Central memory CD8-positive, alpha-beta T cell (primary cell): ENCODE data around the gene PANX2.

ENCODE experiments used
- ATAC-seq: fragments of 150-1000 bp; cut with Tn5 transposase; replicated peaks from 2 replicates; pipeline ENCODE4 v1.10.0; 2022; ENCODE audit warnings: mild to moderate bottlenecking, moderate FRiP score, moderate number of reproducible peaks; ENCODE audit not compliant: poor library complexity, severe bottlenecking; ENCODE audit errors: extremely low read depth
- DNase-seq, 2 donors: peaks; one replicate each; pipeline ENCODE4 v3.0.0; 2021; ENCODE audit warnings: low spot score in 2 of 2
- H3K27ac Mint-ChIP-seq: one replicate; pipeline ENCODE4 v1.8.0; 2022; ENCODE audit warnings: low read depth, mild to moderate bottlenecking, moderate library complexity, mixed read lengths
- H3K27me3 Mint-ChIP-seq: one replicate; pipeline ENCODE4 v1.8.0; 2022; ENCODE audit warnings: mixed read lengths
- H3K36me3 Mint-ChIP-seq: one replicate; pipeline ENCODE4 v1.8.0; 2022; ENCODE audit warnings: mild to moderate bottlenecking, moderate library complexity, mixed read lengths; ENCODE audit not compliant: insufficient read depth
- H3K4me1 Mint-ChIP-seq: one replicate; pipeline ENCODE4 v1.8.0; 2022; ENCODE audit warnings: mixed read lengths
- H3K4me3 Mint-ChIP-seq: one replicate; pipeline ENCODE4 v1.8.0; 2022; ENCODE audit warnings: mild to moderate bottlenecking, moderate library complexity, mixed read lengths
- H3K9me3 Mint-ChIP-seq: one replicate; pipeline ENCODE4 v1.8.0; 2022; ENCODE audit warnings: mixed read lengths

PANX2 gene

GRCh38 chr22:50194037-50194805 lies 23.7 kb downstream of the PANX2 start:
- DNase-seq: no peak
- H3K4me1 Mint-ChIP-seq: peaks cover 28% of the 10 kb centered on the region
- H3K36me3 Mint-ChIP-seq: peaks cover 39% of the 10 kb centered on the region
- no peak overlapping the region for H3K4me3 Mint-ChIP-seq
- H3K27me3 Mint-ChIP-seq: no peaks in the 10 kb centered on the region
- H3K9me3 Mint-ChIP-seq: no peaks in the 10 kb centered on the region
- no peak overlapping the region for H3K27ac Mint-ChIP-seq
- no peak for ATAC-seq

DNA sequence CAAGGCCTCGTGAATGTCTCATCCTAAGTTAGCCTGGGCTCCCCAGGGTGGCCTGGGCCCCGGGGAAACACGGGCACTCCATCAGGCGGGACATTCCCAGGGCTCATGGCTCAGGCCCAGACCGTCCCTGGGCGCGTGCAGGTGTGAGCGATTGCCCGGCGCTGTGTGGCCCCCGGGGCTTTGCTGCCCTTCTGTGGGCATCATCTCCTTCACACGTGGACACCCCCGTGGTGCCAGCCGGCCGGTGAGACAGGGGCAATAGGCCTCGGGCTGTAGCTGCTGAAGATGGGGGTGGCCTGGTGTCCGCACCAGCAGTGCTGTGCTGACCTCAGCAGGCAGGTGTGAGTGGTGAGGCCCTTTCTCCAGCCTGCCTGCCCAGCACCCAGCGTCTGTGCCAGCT lies 25.7 kb downstream of the PANX2 start:
- Mint-ChIP-seq H3K27ac (no peak overlapping the region), H3K4me1 (peaks cover 20% of the 10 kb centered on the region), H3K36me3 (peaks cover 30% of the 10 kb centered on the region), H3K9me3 (no peaks in the 10 kb centered on the region), H3K27me3 (no peaks in the 10 kb centered on the region), H3K4me3 (no peak overlapping the region)
- ATAC-seq (no peak), DNase-seq (no peak)

DNA sequence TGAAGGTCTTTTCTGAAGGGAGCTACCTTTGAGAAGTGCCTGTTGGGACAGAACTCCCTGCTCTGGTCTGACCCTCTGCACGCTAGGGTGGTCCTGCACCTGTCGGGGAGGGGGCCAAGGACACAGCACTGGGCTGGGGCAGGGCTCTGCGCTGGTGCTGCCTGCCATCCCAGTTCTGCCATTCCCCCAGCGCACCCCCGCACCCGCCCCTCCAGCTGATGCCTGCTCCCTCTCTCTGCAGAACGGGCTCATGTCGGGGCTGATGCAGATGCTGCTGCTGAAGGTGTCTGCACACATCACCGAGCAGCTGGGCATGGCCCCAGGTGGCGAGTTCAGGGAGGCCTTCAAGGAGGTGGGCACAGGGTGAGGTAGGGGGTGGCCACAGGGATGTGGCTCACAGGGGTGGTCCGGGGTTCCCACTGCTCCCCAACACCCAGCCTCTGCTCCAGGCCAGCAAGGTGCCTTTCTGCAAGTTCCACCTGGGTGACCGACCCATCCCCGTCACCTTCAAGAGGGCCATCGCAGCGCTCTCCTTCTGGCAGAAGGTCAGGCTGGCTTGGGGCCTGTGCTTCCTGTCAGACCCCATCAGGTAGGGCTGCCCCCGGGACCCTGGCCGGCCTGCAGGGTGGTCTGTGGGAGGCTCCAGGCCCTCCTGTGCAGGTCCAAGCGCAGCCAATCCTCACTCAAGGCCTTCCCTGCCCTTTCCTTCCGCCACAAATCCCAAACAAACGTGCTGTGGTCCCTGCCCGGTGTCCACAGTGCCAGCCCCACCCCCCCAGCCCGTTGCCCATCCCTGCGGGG lies 26.7 kb downstream of the PANX2 start:
- H3K27me3 Mint-ChIP-seq: no peaks in the 10 kb centered on the region
- H3K27ac Mint-ChIP-seq: no peak overlapping the region
- H3K9me3 Mint-ChIP-seq: no peaks in the 10 kb centered on the region
- H3K4me1 Mint-ChIP-seq: peaks cover 18% of the 10 kb centered on the region
- H3K36me3 Mint-ChIP-seq: peaks cover 29% of the 10 kb centered on the region
- ATAC-seq (no peak), DNase-seq (no peak)
- no peak overlapping the region for H3K4me3 Mint-ChIP-seq

DNA sequence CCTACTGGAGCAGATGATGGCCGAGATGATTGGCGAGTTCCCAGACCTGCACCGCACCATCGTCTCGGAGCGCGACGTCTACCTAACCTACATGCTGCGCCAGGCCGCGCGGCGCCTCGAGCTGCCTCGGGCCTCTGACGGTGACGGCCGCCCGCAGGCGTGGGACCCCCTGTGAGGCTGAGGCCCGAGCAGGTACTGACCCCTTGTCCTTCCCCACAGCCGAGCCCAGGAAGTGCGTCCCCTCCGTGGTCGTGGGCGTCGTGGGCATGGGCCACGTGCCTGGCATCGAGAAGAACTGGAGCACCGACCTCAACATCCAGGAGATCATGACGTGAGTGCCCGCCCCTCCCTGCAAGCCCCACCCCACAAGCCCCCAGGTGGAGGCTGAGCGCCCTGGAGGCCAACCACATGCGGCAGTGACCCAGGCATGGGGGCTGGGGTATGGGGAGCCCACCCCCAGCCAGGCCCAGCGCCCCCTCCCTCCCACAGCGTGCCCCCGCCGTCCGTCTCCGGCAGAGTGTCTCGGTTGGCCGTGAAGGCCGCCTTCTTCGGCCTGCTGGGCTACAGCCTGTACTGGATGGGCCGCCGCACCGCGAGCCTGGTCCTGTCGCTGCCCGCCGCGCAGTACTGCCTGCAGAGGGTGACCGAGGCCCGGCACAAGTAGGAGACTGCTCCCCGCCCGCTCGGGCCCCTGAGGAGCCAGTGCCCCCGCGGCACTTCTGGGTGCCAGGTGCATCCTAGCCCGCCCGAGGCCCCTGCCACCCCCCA lies 27.5 kb downstream of the PANX2 start:
- Mint-ChIP-seq H3K4me1 (peaks cover 13% of the 10 kb centered on the region), H3K27ac (no peak overlapping the region), H3K9me3 (no peaks in the 10 kb centered on the region), H3K27me3 (no peaks in the 10 kb centered on the region), H3K36me3 (peaks cover 21% of the 10 kb centered on the region), H3K4me3 (no peak overlapping the region)
- ATAC-seq (no peak), DNase-seq (no peak)

GRCh38 chr22:50198624-50199017 lies 28.1 kb downstream of the PANX2 start:
- Mint-ChIP-seq H3K27me3 (no peaks in the 10 kb centered on the region), H3K9me3 (no peaks in the 10 kb centered on the region), H3K36me3 (peaks cover 23% of the 10 kb centered on the region), H3K4me3 (no peak overlapping the region), H3K27ac (no peak overlapping the region), H3K4me1 (peaks cover 13% of the 10 kb centered on the region)
- no peak for DNase-seq
- ATAC-seq: no peak

GRCh38 chr22:50199251-50199721 lies 28.8 kb downstream of the PANX2 start:
- peaks cover 13% of the 10 kb centered on the region for H3K4me1 Mint-ChIP-seq
- ATAC-seq: no peak
- H3K27me3 Mint-ChIP-seq: no peaks in the 10 kb centered on the region
- H3K4me3 Mint-ChIP-seq: peak overlapping the region; percentile 74
- no peaks in the 10 kb centered on the region for H3K9me3 Mint-ChIP-seq
- H3K27ac Mint-ChIP-seq: peak overlapping the region; percentile 76
- no peak for DNase-seq
- H3K36me3 Mint-ChIP-seq: peaks cover 25% of the 10 kb centered on the region

DNA sequence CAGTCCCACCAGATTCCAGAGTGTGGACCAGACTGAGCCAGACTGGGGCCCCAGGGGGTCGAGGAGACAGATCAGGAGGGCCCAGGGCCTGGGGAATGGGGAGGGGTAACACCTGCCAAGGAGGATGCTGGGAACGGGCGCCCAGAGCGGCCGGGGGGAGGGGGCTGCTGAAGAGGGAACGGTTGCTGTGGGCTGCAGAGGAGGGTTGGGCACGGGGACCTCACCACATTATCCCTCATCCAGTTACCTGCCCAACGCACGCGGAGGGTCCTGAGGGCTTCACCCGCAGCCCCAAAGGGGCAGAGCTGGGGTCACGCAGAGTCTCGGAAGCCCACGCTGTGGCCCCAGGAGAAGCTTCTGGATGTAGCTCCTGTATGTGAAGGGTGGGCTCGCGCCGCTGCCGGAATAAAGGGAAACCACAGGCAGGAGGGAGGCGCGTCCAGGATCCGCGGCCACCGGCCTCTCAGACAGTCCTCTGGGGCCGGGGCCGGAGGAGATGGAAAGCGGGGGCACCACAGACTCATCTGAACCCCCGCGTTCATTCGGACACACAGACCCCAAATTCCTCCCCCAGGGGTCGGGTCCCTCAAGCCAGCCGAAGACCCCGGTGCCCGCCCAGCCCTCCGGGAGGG lies 29.4 kb downstream of the PANX2 start:
- DNase-seq (no peak), ATAC-seq (no peak)
- Mint-ChIP-seq H3K9me3 (no peaks in the 10 kb centered on the region), H3K4me3 (peak overlapping the region; percentile 74), H3K4me1 (peaks cover 17% of the 10 kb centered on the region), H3K27me3 (no peaks in the 10 kb centered on the region), H3K36me3 (peaks cover 26% of the 10 kb centered on the region), H3K27ac (peak overlapping the region; percentile 76)

- peak within 1 kb of the TSS; percentile 78 for H3K4me3 Mint-ChIP-seq
- H3K4me1 Mint-ChIP-seq: peaks cover 22% of the 10 kb centered on the region
- no peaks in the 10 kb centered on the region for H3K9me3 Mint-ChIP-seq
- peak within 1 kb of the TSS; percentile 76 for H3K27ac Mint-ChIP-seq
- H3K36me3 Mint-ChIP-seq: peaks cover 25% of the 10 kb centered on the region
- ATAC-seq: peak; percentile 89
- no peaks in the 10 kb centered on the region for H3K27me3 Mint-ChIP-seq
- DNase-seq: peak; percentile 74 to 81
These were observed 30.1 kb downstream of the PANX2 start, which contains the start of gene SELENOO for GRCh38 chr22:50200461-50201190. Gene SELENOO (plus strand): TSS chr22:50201011. CDS start chr22:50201037, 26 bp downstream.

DNA sequence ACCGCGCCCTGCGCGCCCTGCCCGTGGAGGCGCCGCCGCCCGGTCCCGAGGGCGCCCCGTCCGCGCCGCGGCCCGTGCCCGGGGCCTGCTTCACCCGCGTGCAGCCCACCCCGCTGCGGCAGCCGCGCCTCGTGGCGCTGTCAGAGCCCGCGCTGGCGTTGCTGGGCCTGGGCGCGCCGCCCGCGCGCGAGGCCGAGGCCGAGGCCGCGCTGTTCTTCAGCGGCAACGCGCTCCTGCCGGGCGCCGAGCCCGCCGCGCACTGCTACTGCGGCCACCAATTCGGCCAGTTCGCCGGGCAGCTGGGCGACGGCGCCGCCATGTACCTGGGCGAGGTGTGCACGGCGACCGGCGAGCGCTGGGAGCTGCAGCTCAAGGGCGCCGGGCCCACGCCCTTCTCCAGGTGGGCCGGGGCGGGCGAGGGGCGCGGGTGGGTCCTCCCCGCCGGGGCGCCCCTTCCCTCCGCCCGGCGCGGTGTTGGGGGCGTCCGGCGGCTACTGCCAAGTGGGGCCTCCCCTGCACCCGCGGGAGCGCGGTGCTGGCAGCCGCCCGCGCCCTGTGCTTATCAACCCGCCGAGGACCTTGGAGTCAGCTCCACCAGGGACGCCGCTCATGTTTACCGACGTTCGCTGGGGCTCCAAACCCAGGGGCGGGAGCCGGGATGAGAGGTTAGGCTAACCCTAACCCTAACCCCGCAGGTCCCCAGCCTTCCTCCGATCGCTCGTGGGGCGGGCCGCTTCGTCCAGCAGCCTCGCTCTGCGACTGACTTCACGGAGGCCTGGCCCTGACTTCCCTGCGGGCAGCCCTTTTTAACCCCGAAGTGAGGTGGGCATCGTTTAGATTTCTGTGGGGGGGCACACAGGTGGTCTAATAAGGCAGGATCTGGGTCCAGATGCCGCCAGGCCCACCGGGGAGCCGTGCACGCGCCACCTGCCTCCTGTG lies 30.9 kb downstream of the PANX2 start:
- H3K4me1 Mint-ChIP-seq: peaks cover 22% of the 10 kb centered on the region
- peak overlapping the region; percentile 78 for H3K4me3 Mint-ChIP-seq
- ATAC-seq (peak; percentile 37), DNase-seq (no peak)
- no peak overlapping the region for H3K27ac Mint-ChIP-seq
- H3K36me3 Mint-ChIP-seq: peaks cover 23% of the 10 kb centered on the region
- no peaks in the 10 kb centered on the region for H3K27me3 Mint-ChIP-seq
- no peaks in the 10 kb centered on the region for H3K9me3 Mint-ChIP-seq

GRCh38 chr22:50202130-50202666 lies 31.7 kb downstream of the PANX2 start:
- Mint-ChIP-seq H3K27me3 (no peaks in the 10 kb centered on the region), H3K27ac (peak overlapping the region; percentile 53), H3K4me1 (peaks cover 22% of the 10 kb centered on the region), H3K4me3 (peak overlapping the region; percentile 78), H3K36me3 (peaks cover 20% of the 10 kb centered on the region), H3K9me3 (no peaks in the 10 kb centered on the region)
- DNase-seq: no peak
- no peak for ATAC-seq

GRCh38 chr22:50203288-50203687 lies 32.8 kb downstream of the PANX2 start:
- ATAC-seq: no peak
- H3K27ac Mint-ChIP-seq: no peak overlapping the region

More at GRCh38 chr22:50203288-50203687, 32.8 kb downstream of the PANX2 start:
- H3K4me1 Mint-ChIP-seq: peaks cover 22% of the 10 kb centered on the region
- H3K27me3 Mint-ChIP-seq: no peaks in the 10 kb centered on the region
- peaks cover 20% of the 10 kb centered on the region for H3K36me3 Mint-ChIP-seq
- no peaks in the 10 kb centered on the region for H3K9me3 Mint-ChIP-seq
- no peak for DNase-seq
- no peak overlapping the region for H3K4me3 Mint-ChIP-seq
